ENCODE data around the gene TCEA3.
A peak's percentile ranks its signal among the peaks of the same experiment; 100 is the strongest.

TCEA3 gene

GRCh38 chr1:23424293-23425192 is at the start of gene TCEA3:
TCEA3 (minus strand) TSS chr1:23424748; CDS start chr1:23424633, 115 bp downstream.
- DNase-seq (ENCODE audit: low read depth), result peak; percentile 8

GRCh38 chr1:23473037-23473800 is 48.7 kb upstream of the TCEA3 start:
- no peak for DNase-seq (ENCODE audit: low read depth)

- DNase-seq (ENCODE audit: low read depth), result no peak
These were observed 47.9 kb upstream of the TCEA3 start for GRCh38 chr1:23472351-23473036.

- no peak for DNase-seq (ENCODE audit: low read depth)
These were observed 47.0 kb upstream of the TCEA3 start for GRCh38 chr1:23471473-23472075.

GRCh38 chr1:23470282-23471070 is 45.9 kb upstream of the TCEA3 start:
- no peak for DNase-seq (ENCODE audit: low read depth)

- DNase-seq (ENCODE audit: low read depth), result no peak
These were observed 44.9 kb upstream of the TCEA3 start for GRCh38 chr1:23469372-23469982.

- DNase-seq (ENCODE audit: low read depth), result no peak
These were observed 42.0 kb upstream of the TCEA3 start for GRCh38 chr1:23466423-23466989.

GRCh38 chr1:23463286-23463685 is 38.7 kb upstream of the TCEA3 start:
- DNase-seq (ENCODE audit: low read depth), result no peak

GRCh38 chr1:23462766-23463165 is 38.2 kb upstream of the TCEA3 start:
- no peak for DNase-seq (ENCODE audit: low read depth)

- DNase-seq (ENCODE audit: low read depth), result no peak
These were observed 36.5 kb upstream of the TCEA3 start for GRCh38 chr1:23461050-23461449.

- no peak for DNase-seq (ENCODE audit: low read depth)
These were observed 36.0 kb upstream of the TCEA3 start for GRCh38 chr1:23460519-23460918.

GRCh38 chr1:23459338-23459757 is 34.8 kb upstream of the TCEA3 start:
- no peak for DNase-seq (ENCODE audit: low read depth)

- DNase-seq (ENCODE audit: low read depth), result no peak
These were observed 31.7 kb upstream of the TCEA3 start for GRCh38 chr1:23456226-23456625.

- DNase-seq (ENCODE audit: low read depth), result no peak
These were observed 29.0 kb upstream of the TCEA3 start for GRCh38 chr1:23453455-23454000.

GRCh38 chr1:23452011-23452411 is 27.5 kb upstream of the TCEA3 start:
- peak; percentile 2 for DNase-seq (ENCODE audit: low read depth)

GRCh38 chr1:23451441-23451840 is 26.9 kb upstream of the TCEA3 start:
- DNase-seq (ENCODE audit: low read depth), result no peak

- no peak for DNase-seq (ENCODE audit: low read depth)
These were observed 26.3 kb upstream of the TCEA3 start for GRCh38 chr1:23450894-23451293.

GRCh38 chr1:23449958-23450357 is 25.4 kb upstream of the TCEA3 start:
- DNase-seq (ENCODE audit: low read depth), result no peak

GRCh38 chr1:23449306-23449705 is 24.8 kb upstream of the TCEA3 start:
- DNase-seq (ENCODE audit: low read depth), result no peak

- DNase-seq (ENCODE audit: low read depth), result no peak
These were observed 24.3 kb upstream of the TCEA3 start for GRCh38 chr1:23448846-23449245.
